HL-60/S4 (cell line): ENCODE measurements around the gene DRD4.

ENCODE experiments used
- in situ Hi-C: fragments of 300-500 bp; cut with MboI; formaldehyde crosslinking; loops from 2 replicates; pipeline ENCODE4 v1.14.3; 2022; ENCODE audit warnings: low sequenced_read_pairs

Gene DRD4

DNA sequence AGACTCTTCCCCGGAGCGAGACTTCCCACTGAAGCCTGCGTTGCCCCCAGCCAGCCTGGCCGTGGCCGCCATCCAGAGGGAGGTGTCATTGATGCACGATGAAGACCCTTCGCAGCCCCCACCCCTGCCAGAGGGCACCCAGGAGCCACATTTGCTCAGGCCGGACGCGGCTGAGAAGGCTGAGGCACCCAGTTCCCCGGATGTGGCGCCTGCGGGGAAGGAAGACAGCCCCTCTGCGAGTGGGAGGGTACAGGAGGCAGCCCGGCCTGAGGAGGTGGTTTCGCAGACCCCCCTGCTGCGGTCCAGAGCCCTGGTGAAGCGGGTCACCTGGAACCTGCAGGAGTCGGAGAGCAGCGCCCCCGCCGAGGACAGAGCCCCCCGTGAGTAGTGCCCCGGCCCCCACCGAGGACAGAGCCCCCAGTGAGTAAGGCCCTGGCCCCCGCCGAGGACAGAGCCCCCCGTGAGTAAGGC lies 27.7 kb upstream of the DRD4 start:
- in situ Hi-C loops = no loop called here

DNA sequence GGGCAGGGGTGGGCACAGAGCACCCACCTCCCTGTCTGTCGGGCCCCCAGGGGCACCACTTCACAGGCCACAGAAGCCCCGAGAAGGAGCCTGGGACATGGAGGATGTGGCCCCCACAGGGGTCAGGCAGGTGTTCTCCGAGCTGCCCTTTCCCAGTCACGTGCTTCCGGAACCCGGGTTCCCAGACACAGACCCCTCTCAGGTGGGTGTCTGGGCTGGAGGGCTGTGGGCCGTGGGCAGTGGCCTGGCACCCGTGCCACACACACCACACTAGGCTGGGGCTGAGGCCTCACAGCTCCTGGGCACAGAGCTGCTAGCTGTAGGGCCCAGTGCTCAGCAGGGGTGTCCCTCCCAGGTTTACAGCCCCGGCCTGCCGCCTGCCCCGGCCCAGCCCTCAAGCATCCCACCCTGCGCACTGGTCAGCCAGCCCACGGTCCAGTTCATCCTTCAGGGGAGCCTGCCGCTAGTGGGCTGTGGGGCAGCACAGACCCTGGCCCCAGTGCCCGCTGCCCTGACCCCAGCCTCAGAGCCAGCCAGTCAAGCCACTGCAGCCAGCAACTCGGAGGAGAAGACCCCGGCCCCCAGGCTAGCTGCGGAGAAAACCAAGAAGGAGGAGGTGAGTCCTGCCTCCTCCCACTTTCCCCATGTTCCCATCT lies 26.8 kb upstream of the DRD4 start:
- in situ Hi-C loops = no loop called here

DNA sequence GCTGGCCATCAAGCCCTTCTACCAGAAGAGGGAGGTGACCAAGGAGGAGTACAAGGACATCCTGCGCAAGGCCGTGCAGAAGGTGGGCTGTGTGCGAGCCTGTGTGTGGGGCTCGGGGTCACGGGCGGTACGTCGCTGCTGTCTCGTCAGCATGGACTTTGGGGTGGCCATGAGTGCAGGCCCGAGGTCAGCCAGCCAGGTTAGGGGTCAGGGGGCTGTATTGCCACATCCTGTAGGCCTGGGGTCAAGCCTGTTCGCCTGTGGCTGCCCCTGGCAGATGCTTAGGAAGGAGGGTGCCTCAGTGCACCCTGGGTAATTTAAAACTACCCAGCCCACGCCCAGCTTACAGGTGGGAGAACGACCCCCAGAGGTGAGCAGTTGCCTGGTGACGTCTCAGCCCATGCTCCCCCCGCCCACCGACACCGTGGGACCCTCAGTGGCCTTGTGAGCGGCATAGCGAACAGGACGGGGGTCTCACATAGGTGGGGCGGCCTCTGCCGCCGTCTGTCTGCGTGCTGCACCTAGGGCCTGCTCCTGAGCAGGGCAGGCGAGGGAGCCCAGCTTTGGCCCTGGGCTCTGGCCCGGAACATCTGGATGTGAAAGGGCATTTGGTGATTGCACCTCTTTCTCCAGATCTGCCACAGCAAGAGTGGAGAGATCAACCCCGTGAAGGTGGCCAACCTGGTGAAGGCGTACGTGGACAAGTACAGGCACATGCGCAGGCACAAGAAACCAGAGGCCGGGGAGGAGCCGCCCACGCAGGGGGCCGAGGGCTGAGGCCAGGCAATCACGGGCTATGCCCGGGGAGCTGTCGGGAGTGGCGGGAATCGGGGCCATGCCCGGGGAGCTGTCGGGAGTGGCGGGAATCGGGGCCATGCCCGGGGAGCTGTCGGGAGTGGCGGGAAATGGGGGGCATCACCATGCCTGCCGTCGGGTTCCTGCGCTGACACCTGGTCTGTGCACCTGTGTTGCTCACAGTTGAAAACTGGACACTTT lies 25.8 kb upstream of the DRD4 start:
- in situ Hi-C loops = no loop called here

DNA sequence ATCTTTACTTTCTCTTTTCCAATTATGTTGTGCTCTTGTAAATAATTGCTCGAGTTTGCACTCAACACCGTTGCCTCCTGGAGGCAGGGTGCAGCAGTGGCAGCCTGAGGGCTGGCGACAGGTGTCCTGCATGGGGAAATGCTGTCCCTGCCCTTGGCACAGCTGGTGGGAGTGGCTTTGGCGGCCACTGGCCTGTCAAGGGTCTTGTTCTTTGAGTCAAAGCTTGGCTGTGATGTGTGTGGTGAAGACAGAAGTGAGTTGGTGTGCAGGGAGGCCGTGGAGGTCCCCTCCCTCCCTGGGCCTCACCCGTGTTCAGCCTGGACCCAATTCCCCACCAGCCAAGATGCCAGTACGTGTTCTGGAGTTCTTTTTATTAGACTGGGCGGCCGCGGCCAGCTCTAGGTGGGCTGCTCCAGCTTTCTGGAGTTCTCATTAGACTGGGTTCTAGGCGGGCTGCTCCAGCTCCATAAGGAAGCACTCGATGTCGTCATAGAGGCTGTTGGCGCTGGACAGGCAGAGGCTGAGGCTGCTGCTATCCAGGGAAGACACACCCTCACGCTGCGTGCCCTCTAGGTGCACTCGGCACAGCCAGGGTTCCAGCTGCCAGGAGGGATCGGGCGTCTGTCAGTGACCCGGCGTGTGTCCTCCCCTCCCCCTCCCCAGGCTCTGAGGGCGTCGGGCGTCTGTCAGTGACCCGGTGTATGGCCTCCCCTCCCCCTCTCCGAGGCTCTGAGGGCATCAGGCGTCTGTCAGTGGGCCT lies 24.7 kb upstream of the DRD4 start:
- in situ Hi-C loops = no loop called here

DNA sequence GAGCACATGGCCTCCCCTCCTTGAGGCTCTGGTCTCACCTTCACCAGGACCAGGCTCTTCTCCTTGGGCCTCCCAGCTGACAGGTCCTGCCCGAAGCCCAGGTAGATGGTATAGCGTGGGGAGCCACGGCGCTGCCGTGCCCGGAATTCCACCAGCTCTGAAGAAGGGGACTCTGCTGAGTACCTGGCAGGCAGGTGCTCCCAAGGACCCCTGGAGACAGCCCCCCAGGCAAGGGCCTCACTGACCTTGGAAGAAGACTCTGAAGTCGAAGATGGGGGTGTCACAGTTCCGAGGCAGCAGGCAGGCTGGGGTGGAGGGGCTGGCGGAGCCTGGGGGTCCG lies 24.1 kb upstream of the DRD4 start:
- in situ Hi-C loops = no loop called here

DNA sequence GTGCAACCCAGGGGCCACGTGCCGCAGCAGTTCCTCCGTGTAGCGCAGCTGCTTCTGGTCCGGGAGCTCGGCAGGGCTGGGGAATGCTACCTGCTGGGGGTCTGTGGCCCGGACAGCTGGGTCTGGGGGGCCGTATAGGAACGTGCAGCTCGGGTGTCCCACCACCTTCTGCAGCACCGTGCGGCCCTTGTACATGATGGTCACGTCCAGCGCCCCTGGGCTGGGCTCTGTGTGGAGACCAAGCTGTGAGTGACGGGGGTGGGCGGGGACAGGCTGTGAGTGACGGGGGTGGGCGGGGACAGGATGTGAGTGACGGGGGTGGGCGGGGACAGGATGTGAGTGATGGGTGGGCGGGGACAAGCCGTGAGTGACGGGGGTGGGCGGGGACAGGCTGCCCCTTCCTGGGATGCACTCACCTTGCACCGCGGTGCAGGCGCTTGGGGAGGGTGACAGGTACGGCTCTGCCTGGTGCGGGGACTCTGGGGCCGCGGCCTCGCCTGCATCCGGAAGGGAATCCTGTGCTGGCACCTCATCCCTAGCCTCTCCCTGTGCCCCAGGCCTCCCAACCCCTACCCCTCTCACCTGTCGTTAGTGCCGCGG lies 23.6 kb upstream of the DRD4 start:
- in situ Hi-C loops = no loop called here

DNA sequence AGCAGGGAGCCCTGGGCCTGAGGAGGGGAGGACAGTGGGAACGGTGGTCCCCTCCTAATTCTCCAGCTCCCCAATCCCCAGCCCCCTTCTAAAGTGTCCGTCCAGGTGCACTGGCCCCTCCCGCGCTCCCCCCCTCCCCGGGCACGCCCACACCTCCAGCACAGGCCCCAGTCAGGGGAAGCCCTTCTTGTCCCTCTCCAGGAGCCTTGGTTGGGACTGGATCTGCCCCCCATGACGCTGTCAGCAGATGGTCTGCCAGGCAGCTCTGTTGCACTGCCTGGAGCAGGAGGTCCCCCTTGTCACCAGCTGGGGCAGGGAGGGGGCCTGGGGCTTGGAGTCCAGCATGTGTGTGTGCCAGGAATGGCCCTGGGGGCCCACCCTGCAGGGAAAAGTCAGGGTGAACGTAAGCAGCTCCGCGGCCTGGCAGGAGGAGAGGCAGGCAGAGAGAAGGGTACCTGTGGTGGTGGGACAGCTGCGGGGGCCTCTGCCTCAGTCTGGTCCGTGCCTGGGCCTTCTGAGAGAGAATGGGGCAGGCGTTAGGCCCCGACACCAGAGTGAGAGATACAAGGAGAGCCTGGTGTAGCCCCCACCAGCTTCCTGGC lies 22.9 kb upstream of the DRD4 start:
- in situ Hi-C loops = no loop called here

DNA sequence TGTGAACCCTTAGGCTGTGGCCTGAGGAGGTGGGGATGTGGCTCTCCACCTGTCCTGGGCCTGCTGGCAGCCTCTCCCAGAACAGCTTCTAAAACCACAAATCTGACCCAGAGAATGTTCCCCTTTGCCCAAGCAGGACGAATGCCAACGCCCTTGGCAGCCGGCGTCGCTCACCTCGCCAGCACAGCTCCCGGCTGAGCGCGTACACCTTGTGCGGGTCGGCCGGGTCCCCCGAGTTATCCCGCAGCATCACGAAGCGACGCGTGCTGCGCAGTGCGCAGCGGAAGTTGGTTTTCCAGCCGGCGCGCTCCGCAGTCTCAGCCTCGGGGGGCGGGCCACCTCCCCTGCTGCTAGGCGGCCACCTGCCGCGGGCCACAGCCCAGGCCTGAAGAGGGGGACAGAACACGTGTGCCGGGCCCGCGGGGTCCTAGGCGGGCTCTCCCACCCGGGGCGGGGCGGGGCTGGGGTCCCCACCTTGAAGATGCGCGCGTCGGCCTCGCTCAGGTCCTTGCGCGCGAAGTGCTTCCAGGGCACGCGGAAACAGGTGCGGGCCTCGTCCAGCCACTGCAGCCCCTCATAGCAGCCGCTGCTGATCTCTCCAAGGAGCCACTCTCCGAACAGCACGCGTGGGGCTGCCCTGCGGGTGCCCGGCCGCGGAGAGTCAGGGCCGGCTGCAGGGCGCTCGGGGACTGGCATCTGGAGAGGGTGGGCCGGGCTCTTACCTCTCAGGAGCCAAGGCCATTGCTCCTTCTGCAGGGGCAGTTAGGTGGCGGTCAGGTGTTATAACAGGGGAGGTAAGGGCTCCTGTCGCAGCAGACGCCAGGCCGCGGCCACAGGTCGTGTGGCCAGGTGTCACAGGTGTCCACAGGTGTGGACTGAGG lies 22.2 kb upstream of the DRD4 start:
- in situ Hi-C loops = no loop called here

DNA sequence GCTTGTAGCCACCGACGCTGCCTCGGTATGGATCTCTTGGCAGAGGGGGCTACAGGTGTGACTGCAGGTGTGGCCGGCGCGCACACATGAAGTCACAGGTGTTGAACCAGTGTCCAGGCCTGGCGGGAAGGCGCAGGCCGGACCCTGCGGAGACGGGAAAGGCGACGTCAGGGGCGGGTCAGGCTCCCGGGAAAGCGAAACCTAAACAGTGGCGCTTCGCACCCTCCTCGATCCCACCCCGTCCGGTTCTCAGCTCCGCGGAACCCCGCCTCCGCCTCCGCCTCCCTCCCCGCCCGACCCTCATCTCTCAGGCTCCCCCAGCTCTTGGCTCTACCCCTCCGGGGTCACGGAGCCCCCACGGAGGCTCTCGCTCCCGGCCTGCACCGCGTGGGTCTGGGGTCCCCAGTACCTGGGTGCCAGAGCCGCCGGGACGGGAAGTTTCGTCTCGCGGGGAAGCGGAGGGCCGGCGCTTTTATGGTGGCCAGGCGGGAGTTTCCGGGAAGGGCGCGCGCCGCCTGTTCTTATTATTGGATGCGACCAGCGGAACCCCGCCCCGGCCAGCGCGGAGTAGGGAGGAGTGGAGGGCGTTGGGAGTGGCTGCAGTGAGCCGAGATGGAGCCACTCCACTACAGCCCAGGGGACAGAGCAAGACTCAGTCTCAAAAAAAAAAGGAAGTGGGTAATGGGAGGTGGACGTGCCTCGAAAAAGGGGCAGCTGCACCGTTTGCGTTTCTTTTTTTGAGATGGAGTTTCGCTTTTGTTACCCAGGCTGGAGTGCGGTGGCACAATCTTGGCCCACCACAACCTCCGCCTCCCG lies 21.4 kb upstream of the DRD4 start, which contains the start of gene IRF7:
Gene IRF7, minus strand, starts transcription at position 447 of the 816 bp plus-strand sequence. CDS start 586 bp downstream, outside the sequence.
- in situ Hi-C loops = no loop called here

DNA sequence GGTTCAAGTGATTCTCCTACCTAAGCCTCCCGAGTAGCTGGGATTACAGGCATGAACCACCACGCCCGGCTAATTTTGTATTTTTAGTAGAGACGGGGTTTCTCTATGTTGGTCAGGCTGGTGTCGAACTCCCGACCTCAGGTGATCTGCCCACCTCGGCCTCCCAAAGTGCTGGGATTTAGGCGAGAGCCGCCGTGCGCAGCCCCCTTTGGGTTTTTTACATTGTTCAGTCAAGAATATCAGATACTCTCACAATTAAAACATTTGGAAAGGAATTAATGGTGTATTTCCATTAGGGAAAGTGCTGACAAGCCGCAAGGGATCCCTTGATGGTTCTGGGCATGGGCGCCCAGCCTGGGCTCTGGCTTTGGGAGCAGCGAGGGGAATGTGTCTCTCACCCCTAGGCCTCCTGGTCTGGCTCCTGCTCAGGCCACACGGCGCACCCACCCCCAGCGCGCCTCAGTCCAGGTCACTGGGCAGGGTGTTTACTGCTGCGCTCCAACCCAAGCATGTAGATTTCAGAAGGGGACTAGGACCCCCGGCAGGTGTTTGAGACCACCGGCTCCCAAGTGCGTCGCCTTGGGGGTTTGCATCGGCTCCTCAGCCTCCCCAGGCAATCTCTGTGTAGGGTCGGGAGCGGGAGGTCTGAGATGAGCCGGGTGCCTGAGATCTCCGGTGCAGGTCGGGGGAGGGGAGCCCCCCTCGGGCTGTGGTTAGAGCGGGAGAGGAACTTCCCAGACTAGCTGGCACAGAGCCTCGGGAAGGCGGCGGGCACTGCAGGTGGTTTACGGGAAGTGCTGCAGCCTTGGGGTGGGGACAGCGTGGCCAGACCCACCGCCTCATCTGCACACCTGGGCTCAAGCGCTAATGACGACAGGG lies 20.5 kb upstream of the DRD4 start:
- in situ Hi-C loops = no loop called here

DNA sequence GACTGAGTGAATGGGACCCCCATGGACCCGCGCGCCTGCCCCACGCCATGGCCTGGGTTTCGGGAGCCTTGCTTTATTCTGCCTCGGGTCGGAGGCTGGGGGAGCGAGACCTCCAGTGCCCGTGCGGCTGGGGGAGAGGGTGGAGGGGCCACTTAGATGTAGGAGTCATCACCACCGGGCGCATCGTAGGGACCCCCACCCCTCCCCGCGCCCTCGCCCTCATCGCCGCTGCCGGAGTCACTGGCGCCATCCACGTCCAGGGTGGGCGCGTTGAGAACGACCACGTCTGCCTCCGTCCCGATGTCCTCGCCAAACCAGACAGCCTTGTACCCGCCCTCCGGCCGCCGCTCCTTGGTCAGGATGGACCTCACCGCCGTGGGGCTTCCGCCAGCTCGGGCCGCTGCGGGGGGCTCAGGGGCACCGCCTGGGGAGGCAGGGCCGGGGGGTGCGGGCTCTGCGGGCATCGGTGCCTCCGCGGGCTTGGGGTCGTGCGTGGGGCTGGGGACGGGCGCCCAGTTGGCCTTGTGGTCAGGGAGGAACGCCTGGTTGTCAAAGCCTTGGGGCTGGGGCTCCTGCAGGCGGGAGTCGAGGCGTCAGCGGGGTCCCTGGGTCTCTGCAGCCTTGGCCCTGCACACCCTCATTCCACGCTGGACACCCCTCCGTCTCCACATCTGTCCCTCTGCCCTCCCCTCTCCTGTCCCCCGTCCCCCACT lies 19.7 kb upstream of the DRD4 start:
- in situ Hi-C loops = no loop called here

DNA sequence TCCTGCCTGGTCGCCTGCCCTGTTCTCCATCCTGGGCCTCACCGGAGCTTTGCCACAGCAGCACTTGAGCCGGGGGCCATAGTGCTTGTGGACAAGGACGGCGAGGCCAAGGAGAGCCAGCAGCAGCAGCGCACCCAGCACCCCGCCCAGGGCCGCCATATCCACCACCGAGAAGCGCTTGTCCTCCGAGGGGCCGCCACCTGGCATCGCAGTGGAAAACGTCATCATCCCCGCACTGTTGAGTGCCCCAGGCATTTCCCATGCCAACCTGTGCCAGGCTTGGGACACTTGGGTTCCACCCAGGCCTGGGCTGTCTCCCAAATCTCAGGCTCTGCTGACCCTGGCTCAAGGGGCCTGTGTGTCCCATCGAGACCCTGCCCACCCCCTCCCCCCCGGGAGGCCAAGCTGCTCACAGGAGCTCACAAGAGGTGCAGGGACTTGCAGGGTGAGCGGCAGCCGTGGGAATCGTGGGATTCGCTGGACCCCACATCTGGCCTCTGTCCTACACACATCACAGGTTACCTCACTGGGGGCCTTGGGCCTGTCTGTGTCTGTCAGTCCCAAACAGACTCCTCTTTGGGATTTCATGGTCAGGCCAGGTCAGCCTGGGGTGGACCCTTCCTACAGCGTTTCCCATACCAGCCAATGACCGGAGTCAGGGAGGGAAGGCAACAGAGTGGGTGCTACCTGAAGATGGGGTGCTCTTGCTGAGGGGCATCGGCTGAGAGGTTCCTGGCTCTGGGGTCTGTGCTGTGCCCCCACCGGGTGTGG lies 19.0 kb upstream of the DRD4 start:
- in situ Hi-C loops = no loop called here

DNA sequence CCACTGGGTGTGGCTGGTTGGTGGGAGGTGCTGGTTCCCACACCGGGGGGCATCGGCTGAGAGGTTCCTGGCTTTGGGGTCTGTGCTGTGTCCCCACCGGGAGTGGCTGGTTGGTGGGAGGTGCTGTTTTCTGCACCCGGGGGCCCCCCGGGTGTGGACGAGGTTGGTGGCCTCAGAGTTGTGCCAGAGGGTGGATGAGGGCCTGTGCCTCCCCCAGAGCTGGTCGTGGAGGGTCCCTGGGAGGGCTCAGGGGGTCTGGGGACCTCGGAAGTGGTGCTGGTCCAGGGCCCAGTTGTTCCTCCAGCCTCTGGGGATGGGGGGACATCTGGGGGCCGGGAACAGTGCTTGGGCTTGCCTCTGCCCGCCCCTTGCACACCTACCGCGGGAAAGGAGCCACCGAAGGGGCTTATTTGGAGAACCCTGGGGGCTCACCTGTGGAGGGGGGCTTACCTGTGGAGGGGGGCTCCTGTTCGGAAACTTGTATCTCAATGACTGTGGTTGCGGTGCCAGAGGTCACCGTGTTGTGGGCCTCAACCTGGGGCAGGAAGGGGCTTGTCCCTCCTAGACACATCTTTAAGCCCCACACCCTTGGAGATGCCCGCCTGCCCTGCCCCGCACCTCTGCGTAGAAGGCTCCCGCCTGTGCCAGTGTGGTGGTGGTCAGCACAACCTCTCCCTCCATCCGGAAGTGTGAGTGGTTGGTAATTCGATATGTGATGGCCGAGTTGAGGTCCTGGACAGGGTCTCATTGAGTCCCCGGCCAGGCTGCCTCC lies 18.0 kb upstream of the DRD4 start:
- in situ Hi-C loops = no loop called here

DNA sequence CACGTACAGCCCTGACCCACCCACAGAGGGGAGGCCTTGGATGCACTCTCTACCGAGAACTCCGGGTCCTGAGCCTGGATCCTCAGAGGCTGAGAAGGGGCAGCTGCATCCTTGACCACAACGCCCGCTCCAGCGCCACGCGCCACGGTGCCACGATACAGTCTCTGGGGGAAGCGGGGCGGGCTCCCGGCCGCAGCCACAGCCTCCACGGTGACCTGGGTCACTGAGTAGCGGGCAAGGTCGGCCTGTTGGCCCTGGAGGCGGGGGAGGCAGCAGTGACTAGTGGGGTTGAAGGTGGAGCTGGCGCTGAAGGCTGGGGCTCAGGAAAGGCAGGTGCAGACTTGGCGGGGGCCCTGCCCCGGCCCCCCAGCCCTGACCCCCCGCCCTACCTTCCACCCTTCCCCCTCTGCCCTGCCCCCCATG lies 17.4 kb upstream of the DRD4 start:
- in situ Hi-C loops = no loop called here

DNA sequence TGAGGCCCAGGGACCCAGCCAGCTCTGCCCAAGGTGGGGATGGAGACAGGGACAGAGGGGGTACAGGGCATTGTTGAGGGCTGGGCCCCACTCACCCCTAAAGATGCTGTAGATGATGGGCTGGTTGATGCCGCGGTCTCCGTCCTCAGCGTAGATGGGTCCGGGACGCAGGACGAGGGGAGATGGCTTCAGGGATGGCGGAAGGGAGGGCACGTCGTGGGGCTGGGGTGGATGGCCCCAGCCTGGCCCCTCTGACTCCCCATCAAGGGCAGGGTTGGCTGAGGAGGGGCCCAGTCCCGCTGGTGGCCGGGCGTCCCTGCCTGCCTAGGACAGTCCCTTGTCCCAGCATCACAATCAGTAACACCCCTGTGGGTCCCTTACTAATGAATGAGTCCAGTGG lies 16.9 kb upstream of the DRD4 start:
- in situ Hi-C loops = no loop called here
